CD8-positive, alpha-beta memory T cell (primary cell): Measurements from ENCODE around the gene GCNA. TPM values are rescaled to one million over a fixed set of nuclear protein-coding genes. Genes with fewer than 3 reads are reported as not detected.

Experiments
- CTCF ChIA-PET: fragments of 350-600 bp; sonication (Branson Sonifier 250); formaldehyde crosslinking; loops from one replicate; lab custom pipeline; 2021; ENCODE audit warnings: antibody characterized with exemption; lab: Charles Lee
- POLR2A ChIA-PET: fragments of 350-600 bp; sonication (Branson Sonifier 250); formaldehyde crosslinking; loops from one replicate; lab custom pipeline; 2021; ENCODE audit warnings: antibody characterized with exemption; lab: Charles Lee
- DNase-seq, 5 donors: peaks; one replicate each; pipeline versions ENCODE4 v3.0.0 to v3.0.0-alpha.2; 2020 to 2022; ENCODE audit warnings: mixed read lengths in 1 of 5
- H3K27ac ChIP-seq: one replicate; pipeline ENCODE4 v1.7.0; 2013; ENCODE audit warnings: low read depth, mild to moderate bottlenecking, low read length, moderate library complexity
- H3K27me3 ChIP-seq: 2 replicates; pipeline ENCODE4 v1.7.0; 2013; ENCODE audit warnings: low read length, mild to moderate bottlenecking; ENCODE audit not compliant: insufficient read depth, poor library complexity, severe bottlenecking
- H3K36me3 ChIP-seq: 2 replicates; pipeline ENCODE4 v1.7.0; 2013; ENCODE audit warnings: mild to moderate bottlenecking, low read length, moderate library complexity; ENCODE audit not compliant: insufficient read depth
- H3K4me1 ChIP-seq: 2 replicates; pipeline ENCODE4 v1.7.0; 2013; ENCODE audit warnings: mild to moderate bottlenecking, low read length, moderate library complexity; ENCODE audit not compliant: insufficient read depth
- H3K4me3 ChIP-seq: 2 replicates; pipeline ENCODE4 v1.7.0; 2013; ENCODE audit warnings: mild to moderate bottlenecking, low read length
- H3K9me3 ChIP-seq: 2 replicates; pipeline ENCODE4 v1.7.0; 2013; ENCODE audit warnings: mild to moderate bottlenecking, low read length
- H3K27ac Mint-ChIP-seq, 8 donors: one replicate each; pipeline ENCODE4 v1.8.0; 2020 to 2021; ENCODE audit warnings: mixed read lengths in 8 of 8, mild to moderate bottlenecking in 6 of 8, inconsistent platforms in 3 of 8, moderate library complexity in 3 of 8
- H3K27me3 Mint-ChIP-seq, 2 donors: one replicate each; pipeline ENCODE4 v1.8.0; 2020 to 2021; ENCODE audit warnings: mixed read lengths in 2 of 2, mild to moderate bottlenecking in 1 of 2, moderate library complexity in 1 of 2
- H3K36me3 Mint-ChIP-seq, 3 donors: one replicate each; pipeline ENCODE4 v1.8.0; 2020 to 2021; ENCODE audit warnings: mixed read lengths in 3 of 3, inconsistent platforms in 1 of 3, mild to moderate bottlenecking in 1 of 3
- H3K4me1 Mint-ChIP-seq, 3 donors: one replicate each; pipeline ENCODE4 v1.8.0; 2020 to 2021; ENCODE audit warnings: mixed read lengths in 3 of 3, inconsistent platforms in 1 of 3, mild to moderate bottlenecking in 1 of 3
- H3K4me3 Mint-ChIP-seq, 7 donors: one replicate each; pipeline ENCODE4 v1.8.0; 2020 to 2021; ENCODE audit warnings: mixed read lengths in 7 of 7, mild to moderate bottlenecking in 6 of 7, moderate library complexity in 4 of 7, inconsistent platforms in 2 of 7
- H3K9me3 Mint-ChIP-seq, 5 donors: one replicate each; pipeline ENCODE4 v1.8.0; 2020 to 2022; ENCODE audit warnings: mixed read lengths in 5 of 5, mild to moderate bottlenecking in 3 of 5, moderate library complexity in 2 of 5, inconsistent platforms in 1 of 5
- polyA plus RNA-seq: library from polyadenylated mRNA; unstranded; fragments of 300-500 nt; fragmentation: Illumina TruSeq; gene quantifications from one replicate; pipeline ENCODE4 v1.2.3, GENCODE V29; 2021
- total RNA-seq, 2 experiments: library from RNA; stranded (reverse); gene quantifications; one replicate each; pipeline ENCODE4 v1.2.3, GENCODE V29; 2021

The GCNA gene
- total and polyA plus RNA-seq, 3 experiments from 2014 or later = 0.67 to 4.2 (median 3.9) TPM

- H3K4me3 Mint-ChIP-seq = peak overlapping the region; percentile 91 to 95 (median 93)
- DNase-seq = no peak
- H3K4me1 ChIP-seq = peaks cover 26% of the 10 kb centered on the region
- CTCF ChIA-PET = interaction anchor here (1.2 to 5.5 kb wide), 3 partner anchors 9 to 34 kb away, joined by 4 to 35 read pairs (median 12); no protein-coding TSS in a partner anchor
- H3K27me3 Mint-ChIP-seq = peaks cover 0 to 5% of the 10 kb centered on the region in 2 donors
- peaks cover 63 to 78% (median 66%) of the 10 kb centered on the region in 3 donors for H3K4me1 Mint-ChIP-seq
- H3K4me3 ChIP-seq = peak overlapping the region; percentile 60
- H3K27ac ChIP-seq = no peak overlapping the region
- no peaks in the 10 kb centered on the region for H3K9me3 ChIP-seq
- POLR2A ChIA-PET = interaction anchor here (1.5 kb wide), 1 partner anchor 82 kb away, joined by 3 read pairs; no protein-coding TSS in a partner anchor
- H3K9me3 Mint-ChIP-seq = no peaks in the 10 kb centered on the region
- peaks cover 0 to 64% (median 20%) of the 10 kb centered on the region in 3 donors for H3K36me3 Mint-ChIP-seq
- peak overlapping the region; percentile 87 to 100 (median 96) for H3K27ac Mint-ChIP-seq
- no peaks in the 10 kb centered on the region for H3K36me3 ChIP-seq
- no peaks in the 10 kb centered on the region for H3K27me3 ChIP-seq
Observed at GRCh38 chrX:71615954-71616353, 37.7 kb downstream of the GCNA start.

GRCh38 chrX:71616672-71617529 is 38.7 kb downstream of the GCNA start:
- Mint-ChIP-seq H3K36me3 (peaks cover 0 to 55% (median 13%) of the 10 kb centered on the region in 3 donors), H3K27ac (peak overlapping the region; percentile 95 to 100 (median 96)), H3K4me1 (peaks cover 63 to 82% (median 69%) of the 10 kb centered on the region in 3 donors), H3K27me3 (peaks cover 0 to 5% of the 10 kb centered on the region in 2 donors), H3K4me3 (peak overlapping the region; percentile 91 to 95 (median 93)), H3K9me3 (no peaks in the 10 kb centered on the region)
- H3K4me1 ChIP-seq = peaks cover 32% of the 10 kb centered on the region
- H3K36me3 ChIP-seq = no peaks in the 10 kb centered on the region
- peak; percentile 24 to 71 (median 38) for DNase-seq
- H3K9me3 ChIP-seq = no peaks in the 10 kb centered on the region
- ChIA-PET CTCF (interaction anchor here (1.1 to 5.5 kb wide), 4 partner anchors 8 to 46 kb away, joined by 3 to 35 read pairs (median 8); no protein-coding TSS in a partner anchor), POLR2A (interaction anchor here (0.6 to 1.8 kb wide), 3 partner anchors 9 to 85 kb away, joined by 3 to 6 read pairs (median 3); no protein-coding TSS in a partner anchor)
- peak overlapping the region; percentile 69 for H3K27ac ChIP-seq
- no peaks in the 10 kb centered on the region for H3K27me3 ChIP-seq
- H3K4me3 ChIP-seq = peak overlapping the region; percentile 60

DNA sequence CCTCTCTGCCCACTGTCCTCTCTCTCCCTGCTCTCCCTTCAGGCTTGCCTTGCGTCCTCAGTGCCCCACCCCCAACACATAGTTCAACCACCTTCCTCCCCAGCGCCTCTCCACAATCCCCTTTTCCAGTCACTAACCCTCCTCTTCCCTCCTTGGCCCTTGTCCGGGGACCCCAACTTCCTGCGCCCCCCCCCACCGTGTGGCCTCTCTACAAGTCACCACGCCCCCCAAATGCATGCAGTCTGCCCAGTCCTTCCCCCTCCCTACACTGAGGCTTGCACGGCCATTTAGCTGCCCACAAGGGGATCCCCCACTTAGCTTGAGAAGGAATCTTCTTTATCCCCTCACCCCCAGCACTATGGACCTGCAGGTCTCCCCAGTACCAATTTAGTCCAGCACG is 39.5 kb downstream of the GCNA start:
- H3K36me3 ChIP-seq = no peaks in the 10 kb centered on the region
- Mint-ChIP-seq H3K9me3 (peaks cover 0 to 3% (median 0%) of the 10 kb centered on the region in 5 donors), H3K36me3 (peaks cover 0 to 50% (median 10%) of the 10 kb centered on the region in 3 donors), H3K27me3 (peaks cover 0 to 8% of the 10 kb centered on the region in 2 donors), H3K4me1 (peaks cover 71 to 87% (median 74%) of the 10 kb centered on the region in 3 donors), H3K27ac (peak overlapping the region; percentile 95 to 100 (median 96)), H3K4me3 (peak overlapping the region; percentile 91 to 95 (median 93))
- H3K27ac ChIP-seq = peak overlapping the region; percentile 69
- H3K4me3 ChIP-seq = peak overlapping the region; percentile 60
- ChIA-PET POLR2A (interaction anchor here (0.6 to 1.8 kb wide), 7 partner anchors 19 to 86 kb away, joined by 3 to 9 read pairs (median 5); partner anchors contain the start of gene OGT), CTCF (interaction anchor here (1.4 to 5.5 kb wide), 4 partner anchors 9 to 33 kb away, joined by 3 to 35 read pairs (median 8); no protein-coding TSS in a partner anchor)
- H3K27me3 ChIP-seq = no peaks in the 10 kb centered on the region
- peaks cover 41% of the 10 kb centered on the region for H3K4me1 ChIP-seq
- no peaks in the 10 kb centered on the region for H3K9me3 ChIP-seq
- DNase-seq = no peak

DNA sequence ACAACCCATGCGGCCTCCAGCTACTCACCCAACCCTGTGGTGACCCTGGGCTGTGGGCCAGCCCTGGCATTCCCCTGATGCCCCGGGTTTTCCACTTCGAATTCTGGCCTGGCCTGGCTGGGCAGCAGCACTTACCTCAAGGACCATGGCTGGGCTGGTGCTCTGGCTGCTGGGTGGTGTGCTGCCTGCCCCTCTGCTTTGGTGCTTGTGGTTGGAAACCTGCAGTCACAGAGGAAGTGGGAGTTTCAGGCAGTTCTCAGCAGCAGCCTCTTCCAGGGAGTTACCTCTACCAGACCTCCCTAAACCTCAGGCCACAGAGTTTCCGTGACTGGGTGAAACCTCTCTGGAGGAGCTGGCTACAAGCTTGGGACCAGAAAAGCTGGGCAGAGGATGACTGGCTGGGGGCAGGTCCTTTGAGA is 40.1 kb downstream of the GCNA start, which contains the start of gene CXCR3:
CXCR3 (minus strand) TSS at position 209 of the 419 bp plus-strand sequence; CDS start at position 147, 62 bp downstream.
- DNase-seq = peak; percentile 43 to 84 (median 48)
- CTCF ChIA-PET = interaction anchor here (1.4 to 5.5 kb wide), 3 partner anchors 10 to 32 kb away, joined by 3 to 35 read pairs (median 4); no protein-coding TSS in a partner anchor
- Histone ChIP-seq H3K27me3 (no peaks in the 10 kb centered on the region), H3K27ac (peak within 1 kb of the TSS; percentile 69), H3K4me3 (peak within 1 kb of the TSS; percentile 60), H3K4me1 (peaks cover 46% of the 10 kb centered on the region), H3K36me3 (no peaks in the 10 kb centered on the region), H3K9me3 (no peaks in the 10 kb centered on the region)
- Mint-ChIP-seq H3K27me3 (peaks cover 0 to 8% of the 10 kb centered on the region in 2 donors), H3K36me3 (peaks cover 0 to 45% (median 6%) of the 10 kb centered on the region in 3 donors), H3K4me3 (peak within 1 kb of the TSS; percentile 91 to 95 (median 93)), H3K4me1 (peaks cover 74 to 87% (median 75%) of the 10 kb centered on the region in 3 donors), H3K27ac (peak within 1 kb of the TSS; percentile 95 to 100 (median 96)), H3K9me3 (peaks cover 0 to 3% (median 0%) of the 10 kb centered on the region in 5 donors)
- POLR2A ChIA-PET = interaction anchor here (0.5 to 1.8 kb wide), 9 partner anchors 18 to 1476 kb away, joined by 3 to 9 read pairs (median 6); partner anchors contain the start of gene OGT

DNA sequence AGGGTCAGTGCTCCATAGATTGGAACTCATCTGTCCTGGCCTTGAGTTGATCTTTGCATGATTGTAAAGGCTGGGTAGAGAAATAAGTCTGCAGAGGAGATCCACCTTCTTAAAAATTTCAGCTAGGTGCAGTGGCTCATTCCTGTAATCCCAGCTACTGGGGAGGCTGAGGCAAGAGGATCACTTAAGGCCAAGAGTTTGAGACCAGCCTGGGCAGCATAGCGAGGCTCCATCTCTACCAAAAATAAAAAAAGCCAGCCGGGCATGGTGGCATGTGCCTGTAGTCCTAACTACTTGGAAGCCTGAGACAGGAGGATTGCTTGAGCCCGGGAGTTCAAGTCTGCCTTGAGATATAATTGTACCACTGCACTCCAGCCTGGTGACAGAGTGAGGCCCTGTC is 40.5 kb downstream of the GCNA start:
- peaks cover 0 to 8% of the 10 kb centered on the region in 2 donors for H3K27me3 Mint-ChIP-seq
- Histone ChIP-seq H3K27ac (peak overlapping the region; percentile 69), H3K27me3 (no peaks in the 10 kb centered on the region), H3K4me1 (peaks cover 51% of the 10 kb centered on the region), H3K4me3 (peak overlapping the region; percentile 60), H3K9me3 (no peaks in the 10 kb centered on the region), H3K36me3 (no peaks in the 10 kb centered on the region)
- H3K9me3 Mint-ChIP-seq = peaks cover 0 to 3% (median 0%) of the 10 kb centered on the region in 5 donors
- no peak for DNase-seq
- H3K4me1 Mint-ChIP-seq = peaks cover 74 to 87% (median 76%) of the 10 kb centered on the region in 3 donors
- H3K36me3 Mint-ChIP-seq = peaks cover 0 to 40% (median 6%) of the 10 kb centered on the region in 3 donors
- ChIA-PET CTCF (interaction anchor here (1.8 to 5.5 kb wide), 2 partner anchors 12 to 32 kb away, joined by 4 to 35 read pairs; no protein-coding TSS in a partner anchor), POLR2A (interaction anchor here (0.5 to 1.8 kb wide), 5 partner anchors 18 to 86 kb away, joined by 3 to 9 read pairs (median 6); partner anchors contain the start of gene OGT)
- peak overlapping the region; percentile 91 to 95 (median 93) for H3K4me3 Mint-ChIP-seq
- H3K27ac Mint-ChIP-seq = peak overlapping the region; percentile 95 to 100 (median 96)

- Mint-ChIP-seq H3K4me3 (peak overlapping the region; percentile 91 to 95 (median 93)), H3K27me3 (peaks cover 0 to 8% of the 10 kb centered on the region in 2 donors), H3K36me3 (peaks cover 0 to 39% (median 6%) of the 10 kb centered on the region in 3 donors), H3K9me3 (peaks cover 0 to 3% (median 0%) of the 10 kb centered on the region in 5 donors), H3K4me1 (peaks cover 76 to 90% (median 78%) of the 10 kb centered on the region in 3 donors), H3K27ac (peak overlapping the region; percentile 95 to 100 (median 96))
- DNase-seq = peak; percentile 31 to 85 (median 44)
- Histone ChIP-seq H3K36me3 (no peaks in the 10 kb centered on the region), H3K4me1 (peaks cover 55% of the 10 kb centered on the region), H3K9me3 (no peaks in the 10 kb centered on the region), H3K27me3 (no peaks in the 10 kb centered on the region), H3K4me3 (peak overlapping the region; percentile 60), H3K27ac (peak overlapping the region; percentile 69)
- POLR2A ChIA-PET = no interaction called here
- CTCF ChIA-PET = interaction anchor here (1.8 to 5.5 kb wide), 2 partner anchors 13 to 31 kb away, joined by 4 to 35 read pairs; no protein-coding TSS in a partner anchor
Observed at GRCh38 chrX:71619193-71619592, 41.0 kb downstream of the GCNA start.

- no peak overlapping the region for H3K4me3 ChIP-seq
- POLR2A ChIA-PET = interaction anchor here (0.8 kb wide), 1 partner anchor 85 kb away, joined by 3 read pairs; no protein-coding TSS in a partner anchor
- peak overlapping the region in 6 of 7 donors; percentile 11 to 95 (median 93) for H3K4me3 Mint-ChIP-seq
Observed at GRCh38 chrX:71619986-71620385, 41.7 kb downstream of the GCNA start.

More at GRCh38 chrX:71619986-71620385, 41.7 kb downstream of the GCNA start:
- Histone ChIP-seq H3K36me3 (no peaks in the 10 kb centered on the region), H3K27ac (peak overlapping the region; percentile 69), H3K27me3 (no peaks in the 10 kb centered on the region), H3K9me3 (no peaks in the 10 kb centered on the region), H3K4me1 (peaks cover 61% of the 10 kb centered on the region)
- no peak for DNase-seq
- CTCF ChIA-PET = interaction anchor here (2.0 to 5.5 kb wide), 2 partner anchors 30 to 75 kb away, joined by 4 to 35 read pairs; no protein-coding TSS in a partner anchor
- Mint-ChIP-seq H3K4me1 (peaks cover 73 to 88% (median 78%) of the 10 kb centered on the region in 3 donors), H3K27me3 (peaks cover 0 to 8% of the 10 kb centered on the region in 2 donors), H3K9me3 (peaks cover 0 to 3% (median 0%) of the 10 kb centered on the region in 5 donors), H3K27ac (peak overlapping the region; percentile 95 to 100 (median 95)), H3K36me3 (peaks cover 0 to 34% (median 6%) of the 10 kb centered on the region in 3 donors)
